ENCODE measurements around the gene XG.

XG gene

DNA sequence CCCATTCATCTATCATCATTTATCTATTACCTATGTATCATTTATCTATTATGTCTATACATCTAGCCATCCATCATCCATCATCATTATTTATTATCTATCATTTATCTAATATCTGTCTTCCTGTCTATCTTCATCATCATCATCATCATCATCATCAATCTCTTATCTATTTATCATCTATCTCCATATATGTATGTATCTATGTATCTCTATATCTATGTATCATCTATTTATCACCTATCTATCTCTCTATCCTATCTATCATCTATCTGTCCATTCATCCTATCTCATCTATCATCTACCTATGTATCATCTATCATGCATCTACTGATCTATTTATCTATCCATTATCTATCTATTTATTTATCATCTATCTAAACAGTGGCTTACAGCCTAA, 73.0 kb downstream of the XG start:
- DNase-seq = no peak

GRCh38 chrX:2828344-2828958, 76.6 kb downstream of the XG start, which contains the start of gene GYG2:
Gene GYG2 (plus strand): TSS chrX:2828930. CDS start chrX:2830189, 1,259 bp downstream.
- DNase-seq = no peak

DNA sequence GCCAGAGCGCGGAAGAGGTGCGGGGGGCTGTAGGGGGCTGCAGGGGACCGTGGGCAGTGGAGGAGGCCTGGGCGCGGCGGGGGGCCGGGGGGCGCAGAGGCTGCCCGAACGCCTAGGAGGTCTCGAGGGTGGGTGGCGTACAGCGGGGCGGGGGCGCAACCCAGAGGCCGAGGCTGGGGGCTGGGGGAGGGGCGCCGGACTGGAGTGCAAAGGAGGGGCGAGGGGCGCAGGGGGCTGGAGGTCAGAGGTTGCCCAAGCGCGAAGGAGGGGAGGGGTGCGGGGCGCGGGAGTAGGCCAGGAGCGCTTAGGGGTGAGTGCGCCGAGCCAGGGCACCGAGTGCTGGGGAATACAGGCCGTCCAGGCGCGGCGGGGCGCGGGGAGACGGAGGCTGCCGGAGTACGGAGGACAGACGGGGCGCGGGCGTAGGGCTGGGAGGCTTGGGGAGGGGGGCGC, 77.1 kb downstream of the XG start:
- no peak for DNase-seq

- DNase-seq = no peak
Measured at GRCh38 chrX:2829469-2830246, 77.8 kb downstream of the XG start.

DNA sequence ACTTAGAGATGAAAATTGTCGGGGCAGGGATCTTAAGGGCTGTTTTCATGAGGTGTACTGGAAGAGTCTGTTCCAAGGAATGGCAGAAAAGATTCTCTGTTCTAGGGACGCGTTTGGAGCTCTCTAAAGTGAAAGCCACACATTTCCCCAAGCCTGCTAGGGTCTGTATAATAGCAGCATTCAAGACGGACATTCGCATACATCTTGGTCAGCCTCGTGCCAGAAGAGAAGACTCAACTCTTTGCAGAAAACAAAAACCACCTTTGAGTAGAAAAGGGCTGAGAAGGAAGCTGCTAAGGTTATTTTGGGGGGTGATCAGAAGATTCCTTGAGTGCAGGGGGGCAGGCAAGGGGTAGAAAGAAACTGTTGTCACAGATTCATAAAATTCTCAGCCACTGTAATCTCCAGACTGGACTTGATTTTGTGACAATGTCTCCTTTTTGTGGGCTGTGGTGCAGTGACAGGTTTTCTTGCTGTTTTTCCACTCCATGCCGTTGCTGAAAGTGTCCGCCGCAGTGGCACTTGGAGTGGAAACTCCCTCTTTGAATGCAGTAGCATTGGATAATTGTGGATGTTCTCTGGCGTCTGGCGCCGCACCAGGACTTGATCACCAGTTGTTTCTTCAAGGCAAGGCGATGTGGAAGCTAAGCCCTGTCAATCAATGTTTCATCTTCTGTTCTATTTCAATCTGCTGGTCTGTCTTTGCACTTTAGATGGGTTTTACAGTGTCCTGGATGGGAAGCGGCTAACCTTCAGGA, 79.8 kb downstream of the XG start:
- DNase-seq = no peak

- DNase-seq = no peak
Measured at GRCh38 chrX:2837961-2838360, 86.1 kb downstream of the XG start.

GRCh38 chrX:2840961-2841360, 89.1 kb downstream of the XG start:
- no peak for DNase-seq

GRCh38 chrX:2841537-2841936, 89.7 kb downstream of the XG start:
- DNase-seq = no peak

GRCh38 chrX:2846992-2847391, 95.2 kb downstream of the XG start:
- DNase-seq = no peak

GRCh38 chrX:2848871-2849301, 97.0 kb downstream of the XG start:
- no peak for DNase-seq

- no peak for DNase-seq
Measured at GRCh38 chrX:2854918-2855317, 103.1 kb downstream of the XG start.

GRCh38 chrX:2855761-2856160, 103.9 kb downstream of the XG start:
- no peak for DNase-seq

- no peak for DNase-seq
Measured at GRCh38 chrX:2857566-2857965, 105.7 kb downstream of the XG start.

- DNase-seq = no peak
Measured at GRCh38 chrX:2859197-2859797, 107.5 kb downstream of the XG start.

- no peak for DNase-seq
Measured at GRCh38 chrX:2862404-2862803, 110.6 kb downstream of the XG start.

- DNase-seq = no peak
Measured at GRCh38 chrX:2863646-2864045, 111.8 kb downstream of the XG start.
